ENCODE measurements around the gene CCDC186.

The CCDC186 gene

GRCh38 chr10:114084215-114084614 is 89.8 kb downstream of the CCDC186 start:
- no CpG with 5 or more reads among the region's 4 CpGs for WGBS (ENCODE audit: extremely low coverage, insufficient coverage, insufficient read length)
- no peak for DNase-seq

GRCh38 chr10:114083040-114083439 is 91.0 kb downstream of the CCDC186 start:
- Histone ChIP-seq H3K36me3 (ENCODE audit: control insufficient read depth in 1 of 2, insufficient read depth in 2 of 2, low read length in 2 of 2) (no peaks in the 10 kb centered on the region), H2BK120ac (ENCODE audit: insufficient read depth, low read length, poor library complexity) (no peak overlapping the region), H3K4me2 (ENCODE audit: low read length) (no peak overlapping the region), H4K12ac (ENCODE audit: low read depth, low read length) (no peak overlapping the region), H3K18ac (ENCODE audit: low read length) (no peak overlapping the region), H2BK5ac (ENCODE audit: low read depth, low read length, poor library complexity) (no peak overlapping the region), H3K27ac (ENCODE audit: low read depth, low read length) (no peak overlapping the region), H4K91ac (ENCODE audit: low read depth, low read length) (no peak overlapping the region), H2AFZ (ENCODE audit: insufficient read depth, low read length, poor library complexity) (no peak overlapping the region), H2BK12ac (ENCODE audit: low read length) (no peak overlapping the region), H2AK5ac (ENCODE audit: low read length) (no peak overlapping the region), H3K79me1 (ENCODE audit: low read length) (no peaks in the 10 kb centered on the region), H3K9ac (ENCODE audit: low read length) (no peak overlapping the region), H3K4me1 (ENCODE audit: control insufficient read depth in 1 of 2, insufficient read depth in 2 of 2, low read length in 2 of 2) (no peaks in the 10 kb centered on the region), H3K4me3 (ENCODE audit: low read depth, low read length) (no peak overlapping the region), H3K9me3 (ENCODE audit: insufficient read depth, low read depth, low read length) (peaks cover 3% of the 10 kb centered on the region), H3K4ac (ENCODE audit: low read depth, low read length) (no peak overlapping the region), H3K27me3 (ENCODE audit: insufficient read depth, low read length) (no peaks in the 10 kb centered on the region), H3K14ac (ENCODE audit: low read length) (no peak overlapping the region), H3K79me2 (ENCODE audit: control insufficient read depth, insufficient read depth, low read length, poor library complexity) (no peaks in the 10 kb centered on the region), H3K23ac (ENCODE audit: low read length) (no peak overlapping the region), H4K8ac (ENCODE audit: low read depth, low read length) (no peak overlapping the region)
- no CpG with 5 or more reads among the region's 5 CpGs for WGBS (ENCODE audit: extremely low coverage, insufficient coverage, insufficient read length)
- no peak for DNase-seq

More at GRCh38 chr10:114084215-114084614, 89.8 kb downstream of the CCDC186 start:
- Histone ChIP-seq H4K8ac (ENCODE audit: low read depth, low read length) (no peak overlapping the region), H2BK12ac (ENCODE audit: low read length) (no peak overlapping the region), H3K27me3 (ENCODE audit: insufficient read depth, low read length) (no peaks in the 10 kb centered on the region), H3K9me3 (ENCODE audit: insufficient read depth, low read depth, low read length) (peaks cover 3% of the 10 kb centered on the region), H3K36me3 (ENCODE audit: control insufficient read depth in 1 of 2, insufficient read depth in 2 of 2, low read length in 2 of 2) (no peaks in the 10 kb centered on the region), H3K4me2 (ENCODE audit: low read length) (no peak overlapping the region), H3K23ac (ENCODE audit: low read length) (no peak overlapping the region), H3K79me1 (ENCODE audit: low read length) (no peaks in the 10 kb centered on the region), H4K12ac (ENCODE audit: low read depth, low read length) (no peak overlapping the region), H3K4me3 (ENCODE audit: low read depth, low read length) (no peak overlapping the region), H2BK5ac (ENCODE audit: low read depth, low read length, poor library complexity) (no peak overlapping the region), H2BK120ac (ENCODE audit: insufficient read depth, low read length, poor library complexity) (no peak overlapping the region), H3K14ac (ENCODE audit: low read length) (no peak overlapping the region), H2AK5ac (ENCODE audit: low read length) (no peak overlapping the region), H4K91ac (ENCODE audit: low read depth, low read length) (no peak overlapping the region), H2AFZ (ENCODE audit: insufficient read depth, low read length, poor library complexity) (no peak overlapping the region), H3K4me1 (ENCODE audit: control insufficient read depth in 1 of 2, insufficient read depth in 2 of 2, low read length in 2 of 2) (no peaks in the 10 kb centered on the region), H3K79me2 (ENCODE audit: control insufficient read depth, insufficient read depth, low read length, poor library complexity) (no peaks in the 10 kb centered on the region), H3K27ac (ENCODE audit: low read depth, low read length) (no peak overlapping the region), H3K9ac (ENCODE audit: low read length) (no peak overlapping the region), H3K18ac (ENCODE audit: low read length) (no peak overlapping the region), H3K4ac (ENCODE audit: low read depth, low read length) (no peak overlapping the region)

DNA sequence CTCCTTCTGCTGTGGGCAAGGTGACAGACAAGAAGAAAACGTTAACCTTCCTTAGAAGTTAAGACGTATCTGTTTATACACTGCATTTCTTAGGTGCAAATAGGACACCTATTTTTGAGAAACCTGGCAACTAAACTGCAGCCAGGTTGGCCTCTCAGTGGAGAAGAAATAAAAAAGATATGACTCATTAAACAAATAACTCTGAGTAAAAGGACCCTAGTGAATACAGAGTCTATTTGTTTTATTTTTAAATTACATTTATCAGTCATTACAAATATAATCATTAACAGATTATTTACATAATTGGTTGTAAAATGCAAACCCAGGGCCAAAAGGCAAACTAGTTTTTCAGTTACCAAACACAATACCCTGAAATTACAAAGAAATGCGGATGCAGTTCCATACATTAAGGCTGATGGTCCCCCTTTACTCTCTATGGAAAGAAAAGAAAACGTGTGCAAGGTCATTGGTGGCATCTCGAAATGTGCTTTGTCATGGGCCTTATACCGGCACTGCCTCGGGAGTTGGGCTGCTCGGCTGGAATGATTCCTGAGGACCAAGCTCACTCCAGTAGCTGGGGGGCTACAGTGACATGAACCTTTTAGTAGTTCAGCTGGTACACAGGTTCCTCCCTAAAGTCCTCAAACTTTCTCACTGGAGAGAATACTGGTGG is 92.0 kb downstream of the CCDC186 start:
- Histone ChIP-seq H3K4ac (ENCODE audit: low read depth, low read length) (no peak overlapping the region), H2BK12ac (ENCODE audit: low read length) (no peak overlapping the region), H3K27ac (ENCODE audit: low read depth, low read length) (no peak overlapping the region), H2BK120ac (ENCODE audit: insufficient read depth, low read length, poor library complexity) (no peak overlapping the region), H3K79me1 (ENCODE audit: low read length) (no peaks in the 10 kb centered on the region), H3K27me3 (ENCODE audit: insufficient read depth, low read length) (no peaks in the 10 kb centered on the region), H4K8ac (ENCODE audit: low read depth, low read length) (no peak overlapping the region), H4K12ac (ENCODE audit: low read depth, low read length) (no peak overlapping the region), H3K9me3 (ENCODE audit: insufficient read depth, low read depth, low read length) (peaks cover 3% of the 10 kb centered on the region), H3K23ac (ENCODE audit: low read length) (no peak overlapping the region), H2AFZ (ENCODE audit: insufficient read depth, low read length, poor library complexity) (no peak overlapping the region), H2BK5ac (ENCODE audit: low read depth, low read length, poor library complexity) (no peak overlapping the region), H3K18ac (ENCODE audit: low read length) (no peak overlapping the region), H4K91ac (ENCODE audit: low read depth, low read length) (no peak overlapping the region), H3K4me3 (ENCODE audit: low read depth, low read length) (no peak overlapping the region), H2AK5ac (ENCODE audit: low read length) (no peak overlapping the region), H3K4me1 (ENCODE audit: control insufficient read depth in 1 of 2, insufficient read depth in 2 of 2, low read length in 2 of 2) (no peaks in the 10 kb centered on the region), H3K79me2 (ENCODE audit: control insufficient read depth, insufficient read depth, low read length, poor library complexity) (no peaks in the 10 kb centered on the region), H3K14ac (ENCODE audit: low read length) (no peak overlapping the region), H3K36me3 (ENCODE audit: control insufficient read depth in 1 of 2, insufficient read depth in 2 of 2, low read length in 2 of 2) (no peaks in the 10 kb centered on the region), H3K9ac (ENCODE audit: low read length) (no peak overlapping the region), H3K4me2 (ENCODE audit: low read length) (no peak overlapping the region)
- WGBS (ENCODE audit: extremely low coverage, insufficient coverage, insufficient read length), result no CpG with 5 or more reads among the region's 8 CpGs
- no peak for DNase-seq

GRCh38 chr10:114079421-114079820 is 94.6 kb downstream of the CCDC186 start:
- no peaks in the 10 kb centered on the region for H3K4me1 ChIP-seq (ENCODE audit: control insufficient read depth in 1 of 2, insufficient read depth in 2 of 2, low read length in 2 of 2)
- H3K23ac ChIP-seq (ENCODE audit: low read length), result no peak overlapping the region
- no peak overlapping the region for H2BK120ac ChIP-seq (ENCODE audit: insufficient read depth, low read length, poor library complexity)
- WGBS (ENCODE audit: extremely low coverage, insufficient coverage, insufficient read length), result no CpG with 5 or more reads among the region's 5 CpGs
- H3K4ac ChIP-seq (ENCODE audit: low read depth, low read length), result no peak overlapping the region
- no peak overlapping the region for H2BK5ac ChIP-seq (ENCODE audit: low read depth, low read length, poor library complexity)
- no peak overlapping the region for H4K12ac ChIP-seq (ENCODE audit: low read depth, low read length)
- no peak overlapping the region for H3K14ac ChIP-seq (ENCODE audit: low read length)
- H3K9me3 ChIP-seq (ENCODE audit: insufficient read depth, low read depth, low read length), result peaks cover 3% of the 10 kb centered on the region
- no peak overlapping the region for H3K9ac ChIP-seq (ENCODE audit: low read length)
- no peaks in the 10 kb centered on the region for H3K27me3 ChIP-seq (ENCODE audit: insufficient read depth, low read length)
- no peak overlapping the region for H3K27ac ChIP-seq (ENCODE audit: low read depth, low read length)
- no peaks in the 10 kb centered on the region for H3K79me1 ChIP-seq (ENCODE audit: low read length)
- no peak overlapping the region for H2AFZ ChIP-seq (ENCODE audit: insufficient read depth, low read length, poor library complexity)
- no peak for DNase-seq
- H3K79me2 ChIP-seq (ENCODE audit: control insufficient read depth, insufficient read depth, low read length, poor library complexity), result no peaks in the 10 kb centered on the region
- H4K8ac ChIP-seq (ENCODE audit: low read depth, low read length), result no peak overlapping the region
- H2BK12ac ChIP-seq (ENCODE audit: low read length), result no peak overlapping the region
- H2AK5ac ChIP-seq (ENCODE audit: low read length), result no peak overlapping the region
- no peaks in the 10 kb centered on the region for H3K36me3 ChIP-seq (ENCODE audit: control insufficient read depth in 1 of 2, insufficient read depth in 2 of 2, low read length in 2 of 2)
- H3K18ac ChIP-seq (ENCODE audit: low read length), result no peak overlapping the region
- H3K4me3 ChIP-seq (ENCODE audit: low read depth, low read length), result no peak overlapping the region
- no peak overlapping the region for H3K4me2 ChIP-seq (ENCODE audit: low read length)
- H4K91ac ChIP-seq (ENCODE audit: low read depth, low read length), result no peak overlapping the region
